Activated CD8-positive, alpha-beta memory T cell treated with anti-CD3 and anti-CD28 coated beads, Interleukin-2, amount 50 U/mL, for 4 hours (primary cell): Measurements from ENCODE around the gene MAP1LC3A.
A peak's percentile ranks its signal among the peaks of the same experiment; 100 is the strongest.

Experiments
- DNase-seq: peaks from one replicate; pipeline ENCODE4 v3.0.0-alpha.2; 2020

The MAP1LC3A gene

DNA sequence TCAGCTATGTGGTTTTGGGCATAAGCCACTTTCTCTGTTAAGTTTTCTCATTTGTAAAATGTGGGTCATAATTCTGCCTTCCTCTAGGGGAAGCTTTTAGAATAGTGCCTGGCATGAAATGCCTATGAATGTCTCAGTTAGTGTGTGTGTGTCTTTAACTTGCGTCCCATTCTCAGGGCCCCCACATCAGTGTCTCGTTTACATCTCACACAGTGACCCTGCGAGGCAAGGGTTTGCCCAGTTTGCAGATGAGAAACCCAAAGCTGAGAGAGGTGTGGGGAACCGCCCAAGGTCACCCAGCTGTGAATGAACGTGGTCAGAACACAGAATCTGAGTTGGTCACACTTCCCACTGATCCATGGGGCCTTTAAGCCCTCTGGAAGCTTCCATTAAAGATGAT lies 28.2 kb upstream of the MAP1LC3A start:
- DNase-seq, result no peak

DNA sequence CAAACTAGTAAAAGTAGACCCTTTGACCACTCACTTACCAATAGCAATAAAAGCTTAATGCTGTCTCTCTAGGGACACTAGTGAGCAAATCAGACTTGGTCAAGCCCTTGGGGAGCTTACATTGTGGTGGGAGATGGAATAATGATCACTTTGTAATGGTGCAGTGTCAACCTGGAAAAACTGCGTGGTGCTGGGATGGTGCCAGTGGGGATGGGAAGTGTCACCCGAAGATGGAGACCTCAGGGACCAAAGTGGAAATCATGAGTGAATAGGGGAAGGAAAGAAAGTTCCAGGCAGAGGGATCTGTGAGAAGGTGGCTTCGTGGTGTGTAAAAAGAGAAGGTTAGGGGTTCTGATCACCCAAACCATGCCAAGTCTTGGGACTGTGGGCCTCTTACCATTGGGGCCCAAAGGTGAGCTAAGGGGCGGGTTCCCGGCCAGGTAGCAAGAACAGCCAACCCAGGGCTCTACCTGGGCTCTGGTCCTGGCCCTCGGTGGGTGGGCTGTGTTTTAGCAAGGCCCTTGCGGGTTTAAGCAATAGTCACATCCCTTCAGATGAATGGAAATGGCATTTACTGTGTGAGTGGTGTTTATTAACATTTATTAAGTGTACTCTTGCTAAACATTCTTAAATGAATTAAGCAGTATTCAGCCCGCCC lies 26.8 kb upstream of the MAP1LC3A start:
- DNase-seq, result no peak

DNA sequence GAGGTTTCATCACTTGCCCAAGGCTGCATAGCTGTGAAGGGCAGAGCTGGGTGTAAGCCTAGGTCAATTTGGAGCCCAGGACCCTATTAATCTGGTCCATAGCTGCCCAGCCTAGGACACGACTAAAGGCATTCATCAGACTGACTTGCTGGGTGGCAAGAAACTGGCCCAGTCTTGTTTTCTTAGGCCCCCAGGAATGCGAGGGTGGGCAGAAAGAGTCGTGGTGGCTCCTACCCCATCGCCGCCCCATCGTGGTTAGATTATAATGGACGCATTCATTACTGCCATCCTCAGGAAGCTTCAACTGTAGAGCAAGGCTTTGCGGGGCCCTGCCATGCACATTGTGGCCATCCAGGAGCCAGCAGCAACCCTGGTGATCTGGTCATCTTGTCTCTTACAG lies 26.2 kb upstream of the MAP1LC3A start:
- no peak for DNase-seq

DNA sequence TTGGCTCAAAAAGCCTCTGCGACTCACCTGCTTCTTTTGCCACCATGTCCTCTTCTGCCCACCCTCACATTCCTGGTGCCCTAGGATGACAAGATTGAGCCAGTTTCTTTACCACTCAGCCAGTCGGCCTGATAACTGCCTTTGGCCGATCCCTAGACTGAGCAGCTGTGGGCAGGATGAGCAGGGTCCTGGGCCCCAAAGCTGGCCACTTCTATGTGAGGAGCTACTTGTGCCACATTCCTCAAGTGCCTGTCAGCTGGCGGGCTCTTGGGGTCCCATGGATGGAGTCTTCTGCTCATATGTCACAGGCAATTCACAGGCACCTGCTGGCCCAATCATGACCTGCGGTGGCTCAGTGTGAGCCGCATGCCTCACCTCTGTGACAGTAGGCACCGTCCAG lies 25.8 kb upstream of the MAP1LC3A start:
- no peak for DNase-seq

DNA sequence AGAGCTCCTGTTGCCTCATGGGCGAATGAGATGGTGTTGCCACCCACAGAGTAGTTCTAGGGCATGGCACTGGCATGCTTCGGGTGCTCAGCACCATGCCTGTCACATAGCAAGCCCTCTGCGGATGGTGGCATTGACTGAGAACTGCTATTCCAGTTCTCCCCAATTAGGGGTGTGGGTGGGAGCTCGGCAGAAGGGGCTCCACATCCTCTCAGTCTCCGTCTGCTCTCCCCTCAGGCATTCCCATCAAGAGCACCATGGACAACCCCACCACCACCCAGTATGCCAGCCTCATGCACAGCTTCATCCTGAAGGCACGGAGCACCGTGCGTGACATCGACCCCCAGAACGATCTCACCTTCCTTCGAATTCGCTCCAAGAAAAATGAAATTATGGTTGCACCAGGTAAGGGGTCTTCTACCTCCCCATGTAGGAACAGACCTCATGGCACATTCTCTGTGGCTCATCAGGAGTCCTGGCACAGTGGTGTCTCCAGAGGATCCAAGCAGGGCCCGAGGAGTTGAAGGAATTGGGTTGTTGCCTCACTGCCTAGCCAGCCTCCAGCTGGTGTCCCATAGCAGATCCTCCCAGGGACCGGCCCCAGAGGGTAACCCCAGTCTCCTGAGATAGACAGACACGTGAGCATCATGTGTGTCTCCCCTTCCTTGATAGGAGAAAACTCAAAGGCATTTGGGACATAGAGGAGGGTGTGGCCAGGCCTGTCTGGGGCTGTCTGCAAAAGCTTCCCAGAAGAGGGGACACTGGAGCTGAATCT lies 23.9 kb upstream of the MAP1LC3A start:
- no peak for DNase-seq

DNA sequence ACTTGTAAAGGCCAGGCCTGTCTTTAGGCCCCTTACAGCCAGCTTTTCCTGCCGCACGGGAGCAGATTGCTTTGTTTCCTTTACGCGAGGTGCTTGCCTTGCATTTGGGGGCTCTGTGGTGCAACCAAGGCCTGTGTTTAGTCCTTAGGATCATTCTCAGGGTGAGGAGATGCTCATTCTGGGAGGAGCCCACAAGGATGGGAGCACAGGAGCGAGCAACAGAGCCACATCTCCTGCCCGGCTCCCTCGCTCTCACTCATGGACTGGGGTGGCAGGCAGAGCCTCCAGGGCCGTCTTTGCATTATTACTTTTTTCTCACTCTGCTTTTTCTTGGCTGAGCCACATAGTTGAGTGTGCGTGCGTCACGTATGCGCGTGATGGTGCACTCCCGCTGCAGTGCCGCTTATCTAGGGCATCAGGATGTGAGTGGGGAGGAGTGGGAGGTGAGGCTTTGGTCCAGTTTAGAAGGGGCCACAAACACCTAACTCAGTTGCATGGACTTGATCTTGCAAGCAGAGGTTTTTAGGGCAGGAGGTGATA lies 23.1 kb upstream of the MAP1LC3A start:
- DNase-seq, result no peak

DNA sequence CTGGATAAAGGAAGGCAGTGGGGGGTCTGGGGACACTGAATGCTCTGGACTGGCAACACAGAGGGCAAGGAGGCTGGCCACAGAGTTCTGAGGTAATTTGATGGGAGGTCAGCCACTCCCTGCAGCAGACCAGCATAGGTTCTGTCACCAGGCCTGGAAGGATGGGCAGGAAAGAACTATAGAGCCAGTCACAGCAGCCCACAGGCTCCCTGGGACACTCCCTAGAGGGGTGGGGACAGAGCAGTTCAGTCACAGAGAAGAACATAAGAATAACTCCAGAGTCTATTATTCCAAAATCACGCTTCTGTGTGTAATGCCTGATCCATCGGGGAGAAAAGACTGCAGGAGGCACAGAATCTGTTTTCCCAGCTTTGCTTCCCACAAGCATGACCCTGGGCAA lies 22.7 kb upstream of the MAP1LC3A start:
- no peak for DNase-seq

DNA sequence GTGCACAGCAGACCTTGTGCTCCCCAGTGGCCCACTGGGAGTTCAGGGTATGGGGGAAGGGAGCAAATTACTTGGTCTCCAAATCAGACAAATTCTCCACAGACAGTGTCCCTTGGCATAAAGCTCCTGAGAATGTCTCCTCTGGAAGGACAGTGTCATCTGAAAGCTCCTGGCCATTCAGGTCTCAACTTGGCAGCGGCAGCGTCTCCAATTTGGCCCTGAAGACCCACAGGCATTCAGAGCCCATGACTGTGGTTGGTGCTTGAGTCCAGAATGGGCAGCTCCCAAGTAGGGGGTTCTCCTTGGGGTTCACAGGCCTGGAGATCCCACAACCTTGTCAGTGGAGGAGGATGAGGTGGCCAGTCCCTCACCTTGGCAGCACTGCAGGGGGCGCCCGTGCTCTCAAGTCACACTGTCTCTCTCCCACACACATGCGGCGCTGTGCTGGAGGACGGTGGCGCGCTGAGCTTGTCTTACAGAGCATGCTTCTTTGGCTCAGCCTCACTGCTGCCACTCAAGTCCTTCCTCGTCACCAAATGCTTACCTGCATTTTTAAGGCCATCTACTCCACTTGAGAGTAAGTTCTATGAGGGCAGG lies 21.6 kb upstream of the MAP1LC3A start:
- peak; percentile 39 for DNase-seq

DNA sequence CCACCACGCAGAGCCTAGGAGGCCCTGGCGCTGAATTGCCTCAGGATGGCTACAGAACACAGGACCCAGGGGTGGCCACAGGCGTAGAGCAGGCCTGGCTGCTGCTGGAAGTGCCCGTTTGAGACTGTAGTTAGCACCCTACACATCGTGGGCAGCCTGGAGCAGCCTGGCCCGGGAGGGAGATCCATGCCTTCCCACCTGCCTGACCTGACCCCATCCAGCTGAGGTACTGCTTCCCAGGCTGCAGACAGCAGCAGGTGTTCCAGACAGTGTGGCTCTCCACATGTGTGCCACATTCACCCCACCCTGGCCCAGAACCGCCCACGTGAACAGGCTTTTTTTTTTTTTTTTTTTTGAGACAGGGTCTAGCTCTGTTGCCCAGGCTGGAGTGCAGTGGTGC lies 20.9 kb upstream of the MAP1LC3A start:
- no peak for DNase-seq

DNA sequence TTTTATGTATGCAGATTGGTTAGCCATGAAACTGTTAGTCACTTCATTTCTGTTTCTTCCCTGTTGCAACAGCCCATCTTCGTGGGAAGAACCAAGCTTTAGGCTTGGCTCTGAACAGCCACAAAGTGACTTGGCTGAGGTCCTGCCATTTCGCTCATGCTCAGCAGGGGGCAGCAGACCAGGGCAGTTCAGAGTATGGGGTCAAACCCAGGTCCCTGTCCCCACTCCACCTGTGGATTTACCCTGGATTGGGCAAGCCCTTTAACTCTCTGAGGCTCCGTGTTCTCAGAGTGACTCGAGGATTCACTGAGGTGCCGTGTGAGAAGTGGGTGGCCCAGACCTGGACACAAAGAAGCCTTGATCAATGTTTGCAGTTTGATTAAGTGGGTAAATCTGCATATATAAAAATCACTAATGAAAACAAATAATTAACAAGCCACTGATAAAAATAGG lies 19.8 kb upstream of the MAP1LC3A start:
- DNase-seq, result peak; percentile 56

DNA sequence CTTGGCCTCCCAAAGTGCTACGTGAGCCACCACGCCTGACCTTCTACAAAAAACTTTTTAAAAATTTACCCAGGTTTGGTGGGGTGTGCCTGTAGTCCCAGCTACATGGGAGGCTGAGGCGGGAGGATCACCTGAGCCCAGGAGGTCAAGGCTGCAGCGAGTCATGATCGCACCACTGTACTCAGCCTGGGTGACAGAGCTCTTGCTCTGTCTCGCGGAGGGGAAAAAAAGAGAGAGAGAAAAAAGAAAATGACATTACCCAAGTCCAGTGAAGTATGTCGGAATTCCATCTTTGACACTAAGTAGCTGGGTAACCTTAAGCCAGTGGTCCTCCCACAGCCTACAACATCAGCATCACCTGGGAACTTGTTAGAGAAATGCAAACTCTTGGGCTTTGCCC lies 18.8 kb upstream of the MAP1LC3A start:
- DNase-seq, result no peak

DNA sequence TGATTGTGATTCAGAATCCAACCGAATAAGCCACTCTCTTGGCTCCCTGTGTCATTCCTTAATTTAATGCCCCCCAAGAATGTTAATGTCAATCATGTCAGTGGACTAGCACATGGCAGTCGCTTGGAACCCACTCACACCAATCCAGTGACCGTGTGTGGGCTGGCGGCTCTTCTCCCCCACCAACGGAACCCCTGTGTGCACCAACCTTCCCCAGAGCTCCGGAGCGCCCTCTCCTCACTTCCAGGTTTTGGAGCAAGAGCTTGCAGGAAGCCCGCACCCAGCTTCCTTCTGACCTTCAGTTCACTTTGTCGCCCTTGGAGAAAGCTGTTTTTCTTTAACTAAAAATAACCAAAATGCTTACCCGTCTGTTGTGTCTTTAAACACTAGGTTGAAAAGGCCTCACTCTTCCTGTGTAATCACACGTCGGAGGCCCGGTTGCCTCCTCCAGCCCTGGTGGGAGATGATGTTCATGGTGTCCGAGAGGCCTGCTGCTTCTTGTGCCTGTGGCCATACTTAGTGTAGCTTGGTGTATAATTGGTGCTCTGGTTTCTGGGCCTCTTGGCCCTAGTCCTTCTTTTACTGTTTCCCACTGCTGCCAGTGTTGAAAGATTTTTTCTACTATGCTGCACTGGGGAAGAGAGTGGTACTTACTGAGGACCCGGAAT lies 17.8 kb upstream of the MAP1LC3A start:
- DNase-seq, result no peak

DNA sequence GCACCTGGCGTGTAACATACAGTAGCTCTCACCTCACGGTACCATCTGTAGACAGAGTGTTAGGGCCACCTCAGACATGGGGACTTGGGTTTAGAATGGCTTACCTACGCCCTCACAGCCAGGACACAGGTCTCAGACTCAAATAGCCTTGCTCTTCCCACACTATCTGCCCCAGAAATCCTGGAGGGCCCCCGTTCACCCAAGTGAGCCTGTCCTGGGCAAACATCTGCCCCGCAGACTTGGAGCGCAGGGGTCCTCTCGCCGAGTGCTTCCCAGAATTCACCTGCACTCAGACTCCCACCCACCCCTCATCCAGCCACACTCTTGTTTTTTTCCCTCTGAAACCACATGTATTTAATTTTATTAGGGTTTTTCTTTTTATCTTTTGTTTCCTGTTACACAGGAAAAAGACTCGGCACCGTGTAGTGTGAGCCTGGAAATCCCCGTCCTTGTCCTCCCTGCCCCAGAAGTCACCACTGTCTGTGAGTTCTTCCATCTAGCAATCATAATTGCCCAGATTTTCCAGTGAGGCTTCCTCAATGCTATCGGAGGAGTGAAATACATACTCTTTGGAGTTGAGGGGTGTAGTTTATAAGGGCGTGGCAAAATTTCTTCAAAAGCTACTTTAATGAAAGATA lies 17.1 kb upstream of the MAP1LC3A start:
- DNase-seq, result no peak

DNA sequence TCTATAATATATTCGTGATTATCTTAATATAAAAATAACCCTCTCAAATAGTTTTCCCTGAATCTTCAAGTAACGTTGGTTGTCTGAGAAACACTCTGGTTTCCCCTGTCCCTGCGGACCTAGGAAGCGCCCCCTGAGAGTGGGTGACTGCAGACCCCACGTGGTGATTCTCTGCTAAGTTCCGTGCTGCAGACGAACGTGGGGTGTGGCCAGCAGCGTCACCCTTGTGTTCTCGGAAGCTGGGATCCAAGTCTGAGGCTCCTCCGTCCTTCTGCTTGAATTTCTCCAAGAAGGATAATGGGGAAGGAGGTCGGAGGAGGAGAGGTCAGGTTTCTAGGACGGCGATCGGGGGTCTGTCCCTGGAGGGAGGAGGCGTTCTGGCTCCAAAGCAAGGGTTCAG lies 16.6 kb upstream of the MAP1LC3A start:
- DNase-seq, result no peak

DNA sequence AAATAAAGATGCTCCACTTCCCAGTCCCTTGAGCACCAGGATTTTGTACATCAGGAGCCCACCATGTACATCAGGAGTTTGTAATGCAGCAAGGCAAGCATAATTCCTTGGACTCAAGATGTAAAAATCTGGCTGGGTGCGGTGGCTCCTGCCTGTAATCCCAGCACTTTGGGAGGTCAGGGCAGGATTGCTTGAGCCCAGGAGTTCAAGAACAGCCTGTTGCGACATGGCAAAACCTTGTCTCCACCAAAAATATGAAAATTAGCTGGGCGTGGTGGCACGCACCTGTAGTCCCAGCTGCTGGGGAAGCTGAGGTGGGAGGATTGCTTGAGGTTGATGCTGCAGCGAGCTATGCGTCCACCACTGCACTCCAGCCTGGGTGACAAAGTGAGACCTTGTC lies 16.1 kb upstream of the MAP1LC3A start:
- no peak for DNase-seq

DNA sequence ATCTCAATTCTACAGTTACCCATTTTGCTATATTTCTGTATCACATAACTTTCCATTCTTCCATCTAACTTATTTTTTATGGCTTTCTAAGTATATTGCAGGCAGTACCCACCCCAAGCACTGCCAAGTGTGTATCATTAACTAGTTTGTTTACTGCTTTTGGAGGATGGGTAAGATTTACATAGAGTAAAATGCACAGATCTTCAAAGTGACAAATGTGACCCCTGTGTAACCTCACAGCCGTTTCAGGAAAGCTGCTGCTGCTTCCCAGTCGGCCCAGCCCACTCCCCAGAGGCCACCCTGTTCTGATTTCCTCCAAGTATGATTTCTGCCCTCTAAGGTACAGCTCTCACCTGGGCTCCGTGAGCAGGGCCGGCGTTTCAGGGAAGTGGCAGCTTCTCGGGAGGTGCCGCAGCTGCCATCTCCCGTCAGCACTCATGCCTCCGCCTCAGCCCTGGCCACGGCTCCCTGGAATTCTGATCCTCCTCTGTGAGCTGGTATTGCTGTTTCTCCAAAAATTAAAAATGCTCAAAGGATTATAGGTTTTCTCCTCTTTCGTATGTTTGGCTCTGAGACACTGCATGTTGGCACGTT lies 15.0 kb upstream of the MAP1LC3A start:
- no peak for DNase-seq

DNA sequence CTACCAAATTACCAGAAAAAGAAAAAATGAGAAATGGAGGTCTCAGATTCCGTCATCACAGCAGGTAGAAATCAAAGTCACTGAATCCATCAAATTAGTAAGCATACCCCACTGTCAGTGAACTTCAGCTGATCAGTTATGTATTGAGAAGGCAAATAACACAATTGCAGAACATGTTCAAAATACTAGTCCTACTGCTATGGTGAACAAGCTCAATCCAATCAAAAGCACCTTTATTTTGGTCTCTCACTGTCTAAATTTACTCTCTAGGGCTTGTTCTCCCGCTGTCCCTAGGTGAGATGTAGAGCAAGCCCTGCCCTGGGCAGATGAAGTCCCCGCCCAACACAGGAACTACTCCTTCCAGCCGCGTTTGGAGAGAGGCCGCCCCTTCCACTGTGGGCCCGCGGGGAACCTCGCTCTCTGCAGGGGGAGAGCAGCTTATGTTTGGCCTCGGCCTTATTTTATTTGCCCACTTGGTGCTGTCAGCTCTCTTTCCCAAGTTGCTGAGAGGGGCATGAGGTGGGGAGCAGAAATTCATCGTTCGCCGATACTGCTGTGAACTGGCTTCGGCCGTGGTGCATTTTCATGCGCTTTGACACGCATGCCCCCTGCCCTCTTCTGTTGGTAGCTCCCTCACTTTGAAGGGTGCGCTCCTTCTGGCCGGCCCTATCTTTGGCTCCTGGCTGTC lies 14.3 kb upstream of the MAP1LC3A start:
- DNase-seq, result no peak

DNA sequence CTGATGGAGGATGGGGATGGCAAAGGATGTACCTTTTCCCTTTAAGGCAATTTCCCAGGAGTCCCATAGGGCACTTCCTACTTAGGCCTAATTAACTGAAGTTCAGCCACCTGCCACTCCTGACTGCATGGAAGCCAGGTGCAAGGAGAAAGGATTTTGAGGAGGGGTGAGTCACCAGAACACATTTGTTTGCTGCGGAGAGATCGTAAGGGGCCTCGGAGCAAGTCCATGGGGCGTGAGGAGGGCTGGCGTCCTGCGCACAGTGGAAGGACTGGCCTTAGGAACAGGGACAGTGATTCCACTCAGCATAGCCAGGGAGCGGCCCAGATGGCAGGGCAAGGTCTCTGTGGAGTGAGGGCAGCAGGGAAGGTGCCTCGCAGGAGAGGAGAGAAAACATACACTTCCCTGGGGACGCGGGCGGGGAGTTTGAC lies 11.8 kb upstream of the MAP1LC3A start:
- no peak for DNase-seq

DNA sequence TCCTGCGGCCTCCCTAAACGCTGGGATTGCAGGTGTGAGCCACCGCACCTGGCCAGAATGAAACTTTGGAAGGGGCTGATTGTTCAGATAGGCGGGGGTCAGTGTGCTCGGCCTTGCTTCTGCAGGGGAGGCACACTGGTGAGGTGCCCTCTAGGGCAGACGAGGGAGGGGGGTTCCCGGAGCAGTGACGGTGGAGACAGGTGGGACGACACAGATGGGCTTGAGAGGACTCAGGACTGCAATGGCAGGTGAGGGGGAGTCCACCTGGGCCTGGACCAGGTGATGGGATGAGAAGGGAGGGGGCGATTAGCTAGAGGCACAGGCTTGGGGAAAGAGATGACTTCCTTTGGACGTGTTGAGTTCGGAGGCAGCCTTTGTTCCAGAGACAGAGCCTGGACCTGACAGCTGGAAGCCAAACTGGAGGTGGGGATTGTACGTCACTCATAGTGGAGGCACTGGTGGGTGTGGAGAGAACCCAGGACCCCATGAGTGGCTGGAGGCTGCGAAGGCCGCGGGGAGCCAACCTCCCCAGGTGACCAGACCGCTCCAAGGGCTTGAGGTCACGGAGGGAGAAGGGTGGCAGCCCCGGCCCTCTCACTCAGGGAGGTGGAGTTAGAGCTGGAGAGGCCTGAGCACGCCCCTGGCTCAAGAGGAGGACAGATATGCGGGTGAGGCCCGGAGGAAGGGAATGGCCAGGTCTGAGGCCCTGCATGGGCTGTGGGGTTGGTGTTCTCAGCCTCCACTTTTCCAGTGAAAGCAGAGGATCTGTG lies 10.5 kb upstream of the MAP1LC3A start:
- DNase-seq, result no peak

DNA sequence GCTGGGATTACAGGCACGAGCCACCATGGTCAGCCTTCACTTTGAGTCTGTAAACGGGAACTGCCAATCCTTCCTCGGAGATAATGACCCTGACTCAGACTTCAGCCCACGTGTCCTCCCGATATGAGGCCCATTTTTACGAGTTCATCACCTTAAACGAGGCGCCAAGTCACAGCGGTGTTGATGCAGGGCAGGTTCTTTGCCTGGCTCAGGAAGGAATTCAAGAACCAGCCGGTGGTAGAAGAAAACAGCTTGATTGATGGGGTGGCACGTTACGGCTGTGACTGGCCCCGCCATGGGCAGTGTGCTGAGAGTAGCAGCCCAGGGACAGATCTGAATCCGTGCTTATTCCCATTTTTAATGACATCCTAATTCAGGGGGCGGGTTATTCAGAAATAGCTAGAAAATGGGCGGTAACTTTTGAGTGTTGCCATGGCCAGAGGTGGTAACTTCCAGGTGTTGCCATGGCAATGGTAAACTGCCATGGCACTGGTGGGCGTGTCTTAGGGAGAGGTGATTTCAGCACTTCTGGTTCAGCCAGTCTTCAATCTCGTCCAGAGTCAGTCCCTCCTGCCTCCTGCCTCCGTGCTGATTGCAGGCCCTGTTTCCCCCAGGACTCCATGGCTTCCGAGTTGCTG lies 9.1 kb upstream of the MAP1LC3A start:
- DNase-seq, result no peak

DNA sequence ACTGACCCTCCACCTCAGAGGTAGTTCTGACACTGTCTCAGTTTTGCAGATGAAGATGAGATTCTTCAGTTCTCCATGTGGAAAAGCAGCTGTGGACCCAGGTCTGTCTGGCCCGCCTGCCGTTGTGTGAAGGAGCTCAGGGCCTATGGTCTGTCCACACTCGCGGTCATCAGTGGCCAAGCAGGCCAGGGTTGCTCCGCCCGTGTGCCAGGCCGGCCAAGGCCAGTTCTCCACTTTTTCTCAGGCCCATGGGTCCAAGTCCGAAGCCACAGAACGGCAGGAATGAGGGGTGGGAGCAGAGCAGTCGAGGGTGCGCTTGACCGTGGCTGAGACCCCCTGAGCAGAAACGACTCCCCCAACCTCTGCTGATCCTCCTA lies 8.6 kb upstream of the MAP1LC3A start:
- DNase-seq, result no peak
